Astrocyte of the spinal cord (primary cell): ENCODE results near the gene R3HDM2.

Experiments
- DNase-seq: peaks from one replicate; pipeline ENCODE4 v3.0.0; 2011; ENCODE audit warnings: low read depth, low spot score
- H3K4me3 ChIP-seq: 2 replicates; pipeline ENCODE4 v1.5.1; 2011; ENCODE audit warnings: low read depth, mild to moderate bottlenecking, low read length, moderate library complexity
- in situ Hi-C: cut with HindIII; loops from 2 replicates; pipeline ENCODE4 v1.10.0; 2017; ENCODE audit warnings: low sequenced_read_pairs
- TF ChIP-seq, protein P1 (sequence below): IDR thresholded peaks from 2 replicates; pipeline ENCODE4 v1.5.1; 2012; ENCODE audit warnings: low read depth, mild to moderate bottlenecking, low read length, inconsistent platforms

R3HDM2 gene

DNA sequence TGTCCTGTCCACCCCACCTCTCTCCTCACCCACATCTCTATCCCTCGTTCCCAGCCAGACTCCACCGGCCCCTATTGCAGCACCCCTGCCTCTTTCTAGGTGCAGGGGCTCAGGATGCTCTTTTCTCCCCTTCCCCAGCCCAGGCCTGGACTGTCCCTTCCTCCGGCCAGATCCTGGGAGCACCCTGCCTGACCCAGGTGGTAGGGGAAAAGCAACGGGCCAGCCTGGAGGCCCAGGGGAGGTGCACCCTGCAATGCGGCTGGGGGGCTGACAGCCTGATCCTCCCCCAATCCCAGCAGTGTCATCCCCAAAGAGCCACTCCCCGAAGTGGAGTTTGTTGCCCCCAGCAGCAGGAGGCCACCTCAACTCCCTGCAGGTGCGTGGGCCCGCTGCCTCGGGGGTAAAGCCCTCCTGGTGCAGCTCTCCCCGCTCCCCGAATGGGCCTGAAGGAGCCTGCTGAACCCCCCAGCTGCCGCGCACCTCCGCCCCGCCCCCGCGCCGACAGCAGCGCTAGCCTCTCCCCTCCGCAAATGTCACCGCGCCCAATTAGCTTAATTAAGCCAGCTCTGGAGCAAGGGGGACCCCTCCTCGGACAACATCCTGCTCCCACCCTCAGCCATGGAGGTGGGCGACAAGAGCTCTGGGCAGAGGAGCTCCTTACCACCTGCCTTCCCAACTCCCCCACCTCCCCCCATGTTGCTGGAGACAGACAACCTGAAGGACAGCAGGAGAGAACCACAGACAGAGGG lies 209.5 kb downstream of the R3HDM2 start:
- TF ChIP-seq, protein P1, sequence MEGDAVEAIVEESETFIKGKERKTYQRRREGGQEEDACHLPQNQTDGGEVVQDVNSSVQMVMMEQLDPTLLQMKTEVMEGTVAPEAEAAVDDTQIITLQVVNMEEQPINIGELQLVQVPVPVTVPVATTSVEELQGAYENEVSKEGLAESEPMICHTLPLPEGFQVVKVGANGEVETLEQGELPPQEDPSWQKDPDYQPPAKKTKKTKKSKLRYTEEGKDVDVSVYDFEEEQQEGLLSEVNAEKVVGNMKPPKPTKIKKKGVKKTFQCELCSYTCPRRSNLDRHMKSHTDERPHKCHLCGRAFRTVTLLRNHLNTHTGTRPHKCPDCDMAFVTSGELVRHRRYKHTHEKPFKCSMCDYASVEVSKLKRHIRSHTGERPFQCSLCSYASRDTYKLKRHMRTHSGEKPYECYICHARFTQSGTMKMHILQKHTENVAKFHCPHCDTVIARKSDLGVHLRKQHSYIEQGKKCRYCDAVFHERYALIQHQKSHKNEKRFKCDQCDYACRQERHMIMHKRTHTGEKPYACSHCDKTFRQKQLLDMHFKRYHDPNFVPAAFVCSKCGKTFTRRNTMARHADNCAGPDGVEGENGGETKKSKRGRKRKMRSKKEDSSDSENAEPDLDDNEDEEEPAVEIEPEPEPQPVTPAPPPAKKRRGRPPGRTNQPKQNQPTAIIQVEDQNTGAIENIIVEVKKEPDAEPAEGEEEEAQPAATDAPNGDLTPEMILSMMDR: no peak

DNA sequence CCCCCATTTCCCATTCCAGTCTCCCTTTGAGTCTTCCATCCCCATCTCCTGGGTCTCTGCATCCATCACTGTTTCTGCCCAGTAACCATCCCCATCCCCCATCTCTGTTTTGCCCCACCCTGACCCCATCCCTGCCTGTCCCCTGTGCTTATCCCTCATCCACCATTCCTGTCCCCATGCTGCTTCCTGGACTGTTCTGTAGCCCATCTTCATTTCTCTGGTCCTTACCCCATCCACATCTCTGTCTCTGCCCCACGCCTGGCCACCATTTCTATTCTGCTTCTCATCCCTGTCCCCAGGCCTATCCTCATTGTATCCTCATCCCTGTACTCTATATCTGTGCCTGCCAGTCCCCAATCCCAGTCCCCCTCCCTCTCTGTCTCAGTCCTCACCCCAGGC lies 210.1 kb downstream of the R3HDM2 start:
- no peak overlapping the region for H3K4me3 ChIP-seq
- in situ Hi-C loops: no loop called here
- DNase-seq: no peak
- TF ChIP-seq, protein P1: no peak

More for the DNA sequence above, 209.5 kb downstream of the R3HDM2 start:
- H3K4me3 ChIP-seq: no peak overlapping the region
- no peak for DNase-seq
- in situ Hi-C loops: no loop called here

DNA sequence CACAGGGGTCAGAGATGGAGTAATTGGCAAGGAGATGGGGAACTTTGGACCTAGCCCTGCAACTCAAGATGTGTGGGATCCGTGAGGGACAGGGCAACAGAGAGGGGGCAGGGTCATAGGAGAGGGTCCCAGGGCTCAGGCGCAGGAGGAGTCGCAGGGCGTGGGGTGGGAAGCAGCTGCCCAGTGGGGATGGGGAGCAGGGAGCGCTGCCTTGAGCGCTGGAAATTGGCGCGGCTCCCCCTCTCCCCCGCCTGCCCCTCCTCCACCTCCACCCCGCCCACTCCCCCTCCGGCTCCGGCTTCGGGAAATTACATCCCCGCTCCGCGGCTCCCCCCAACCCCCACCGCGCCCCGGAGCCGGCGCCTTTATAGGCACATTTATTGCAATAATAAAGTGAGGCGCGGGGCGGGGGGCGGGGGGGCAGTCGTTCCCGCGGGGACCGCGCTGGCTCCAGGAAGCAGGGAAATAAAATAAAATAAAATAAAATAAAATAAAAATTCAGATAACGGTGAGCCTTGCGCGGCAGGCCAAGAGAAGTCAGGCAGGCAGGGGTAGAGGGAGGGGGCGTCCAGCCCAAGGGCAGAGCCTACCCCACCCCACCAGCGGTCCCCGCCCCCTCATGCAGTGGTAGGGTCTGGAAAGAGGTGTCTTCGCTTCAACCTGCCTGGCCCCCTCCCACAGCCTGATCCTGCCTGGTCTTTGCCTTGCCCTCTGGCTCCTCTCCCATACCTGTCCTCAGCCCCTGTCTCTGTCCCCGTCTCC lies 210.7 kb downstream of the R3HDM2 start:
- TF ChIP-seq, protein P1: no peak
- in situ Hi-C loops: no loop called here
- no peak for DNase-seq
- H3K4me3 ChIP-seq: no peak overlapping the region

DNA sequence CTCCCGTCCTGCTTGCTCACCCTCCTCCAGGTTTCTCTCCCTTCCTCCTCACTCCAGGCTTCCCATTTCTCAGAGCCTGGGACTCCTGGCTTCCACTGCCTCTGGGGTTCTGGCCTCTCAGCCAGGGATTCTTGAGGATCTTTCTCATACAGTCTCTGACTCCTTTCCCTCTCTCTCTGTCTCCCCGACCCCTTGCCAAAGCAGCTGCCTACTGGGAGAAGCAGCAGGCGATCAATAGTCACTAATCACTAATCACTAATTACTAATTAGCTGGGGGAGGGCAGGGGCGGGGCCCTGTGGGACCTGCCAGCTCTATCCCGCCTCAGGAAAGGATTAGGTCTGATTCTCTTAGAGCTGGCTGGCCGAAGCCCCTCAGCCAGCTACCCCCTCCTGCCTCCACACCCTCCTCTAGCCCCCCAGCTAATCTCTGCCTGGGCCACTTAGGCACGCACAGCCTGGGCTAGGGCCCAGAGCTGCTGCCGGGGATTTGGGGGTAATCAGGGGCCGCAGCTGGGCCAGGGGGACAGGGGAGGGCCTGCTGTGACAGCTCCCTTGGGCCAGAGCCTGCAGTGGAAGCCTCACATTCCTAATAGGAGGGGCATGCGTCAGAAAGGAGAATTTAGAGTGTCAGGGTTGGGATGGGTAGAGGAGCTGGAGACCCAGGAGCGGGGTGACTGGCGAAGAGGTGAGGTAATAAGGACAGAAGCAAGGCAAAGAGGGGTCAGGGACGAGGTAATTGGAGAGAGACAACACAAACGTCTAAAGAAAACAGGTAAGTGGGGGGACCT lies 211.4 kb downstream of the R3HDM2 start:
- in situ Hi-C loops: no loop called here
- DNase-seq: no peak
- TF ChIP-seq, protein P1: no peak
- H3K4me3 ChIP-seq: no peak overlapping the region

DNA sequence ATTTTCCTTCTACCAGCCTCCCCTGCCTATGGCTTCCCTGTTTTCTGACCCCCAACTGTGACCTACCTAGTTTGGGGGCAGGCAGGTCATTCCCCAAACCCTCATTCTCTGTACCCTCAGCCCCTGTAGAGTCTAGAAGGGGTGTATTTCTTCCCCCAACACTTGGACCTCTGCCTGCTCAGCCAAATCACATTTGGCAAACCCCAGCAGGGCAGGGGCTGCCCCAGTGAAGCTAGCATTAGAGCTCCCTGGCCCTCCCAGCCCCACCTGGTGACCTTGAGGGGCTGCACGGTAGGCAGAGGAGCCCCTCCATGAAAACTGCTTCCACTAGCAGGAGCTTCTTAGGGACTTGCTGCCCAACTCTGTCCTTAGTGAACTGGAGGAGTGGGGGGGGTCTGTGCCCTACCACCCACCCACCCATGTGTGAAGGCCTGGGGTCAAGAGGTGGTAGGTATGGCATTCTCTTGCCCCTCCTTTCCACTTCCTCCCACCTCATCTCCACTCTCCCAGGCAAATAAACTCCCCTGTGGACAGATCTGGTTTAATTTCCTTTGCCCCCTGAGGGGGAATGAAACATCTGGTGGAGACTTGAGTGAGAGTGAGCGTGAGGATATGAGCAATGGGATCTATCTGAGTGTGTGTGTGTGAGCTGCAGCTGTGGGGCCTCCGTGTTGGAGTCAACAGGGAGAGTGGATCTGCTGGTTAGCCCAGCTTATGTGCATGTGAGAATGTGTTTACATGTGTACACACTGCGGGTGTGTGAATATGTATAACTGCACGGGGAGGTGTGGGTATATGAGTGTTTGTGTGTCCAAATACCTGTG lies 212.6 kb downstream of the R3HDM2 start:
- H3K4me3 ChIP-seq: no peak overlapping the region
- TF ChIP-seq, protein P1: no peak
- in situ Hi-C loops: no loop called here
- DNase-seq: no peak
